Measurements from ENCODE around the gene OR4E1.

DNA sequence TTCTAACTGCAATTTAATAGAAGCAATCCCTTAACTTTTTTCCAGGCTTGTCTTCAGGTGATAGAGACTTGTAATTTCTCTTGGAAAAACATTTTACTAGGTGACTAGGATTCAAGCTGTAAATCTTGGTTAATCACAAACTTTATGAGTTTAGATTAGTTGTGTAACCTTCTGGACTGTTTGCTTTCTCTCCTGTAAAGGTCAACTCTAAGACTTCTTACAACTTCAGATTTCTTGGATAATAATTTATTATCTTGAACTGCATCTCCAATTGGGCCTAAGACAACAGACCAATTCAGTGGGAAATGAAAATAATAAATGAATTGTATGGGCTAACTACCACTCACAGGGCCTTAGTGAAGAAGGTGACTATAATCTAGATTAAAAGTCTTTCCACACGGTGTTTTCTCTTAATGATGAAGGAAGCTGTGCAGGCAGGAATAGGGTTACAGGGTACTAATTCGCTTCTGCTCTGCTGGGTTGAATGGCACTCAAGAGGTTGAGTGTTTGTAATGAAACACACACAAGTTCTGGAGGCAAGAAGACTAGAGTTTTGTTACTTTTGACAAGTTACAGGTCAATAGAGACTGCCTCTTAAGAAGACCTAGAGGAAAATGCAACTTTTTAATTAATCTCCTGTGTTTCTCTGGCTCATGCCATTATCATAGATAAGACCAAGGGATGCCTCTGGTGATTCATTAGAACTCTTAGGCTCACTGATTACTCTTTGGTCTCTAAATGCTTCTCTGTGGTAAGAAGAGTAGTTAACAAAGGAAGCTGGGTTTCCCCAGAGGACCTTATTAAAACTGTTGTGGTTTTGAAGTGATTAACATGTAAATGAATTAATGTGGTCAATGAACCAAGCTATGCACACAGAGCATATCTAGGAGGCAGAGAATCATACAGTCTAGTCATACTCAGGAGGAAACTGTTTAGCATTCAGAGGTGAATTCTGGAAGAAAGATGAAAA is 30.0 kb upstream of the OR4E1 start:
- TF ChIP-seq POLR2A (IDR thresholded peaks at IDR 0.05) (no peak), POLR2AphosphoS5 (IDR thresholded peaks at IDR 0.05) (no peak)

All from breast epithelium (tissue), 3 donors.